ENCODE measurements around the gene MEAF6.
"Not testable (repeated sequence)": the region's sequence is repeated elsewhere in the genome, so short reads cannot be mapped to it uniquely, and the experiment has no call there.

The MEAF6 gene

DNA sequence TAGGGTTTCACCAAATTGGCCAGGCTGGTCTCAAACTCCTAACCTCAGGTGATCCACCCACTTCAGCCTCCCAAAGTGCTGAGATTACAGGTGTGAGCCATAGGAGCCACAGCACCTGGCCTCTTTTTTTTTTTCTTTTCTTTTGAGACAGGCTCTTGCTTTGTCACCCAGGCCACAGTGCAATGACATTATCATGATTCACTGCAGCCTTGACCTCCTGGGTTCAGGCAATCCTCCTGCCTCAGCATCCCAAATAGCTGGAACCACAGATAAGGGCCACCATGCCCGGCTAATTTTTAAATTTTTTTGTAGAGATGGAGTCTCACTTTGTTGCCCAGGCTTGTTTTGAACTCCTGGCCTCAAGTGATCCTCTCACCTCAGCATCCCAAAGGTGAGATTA is 15.3 kb upstream of the MEAF6 start:
- ATAC-seq = not testable (repeated sequence)

DNA sequence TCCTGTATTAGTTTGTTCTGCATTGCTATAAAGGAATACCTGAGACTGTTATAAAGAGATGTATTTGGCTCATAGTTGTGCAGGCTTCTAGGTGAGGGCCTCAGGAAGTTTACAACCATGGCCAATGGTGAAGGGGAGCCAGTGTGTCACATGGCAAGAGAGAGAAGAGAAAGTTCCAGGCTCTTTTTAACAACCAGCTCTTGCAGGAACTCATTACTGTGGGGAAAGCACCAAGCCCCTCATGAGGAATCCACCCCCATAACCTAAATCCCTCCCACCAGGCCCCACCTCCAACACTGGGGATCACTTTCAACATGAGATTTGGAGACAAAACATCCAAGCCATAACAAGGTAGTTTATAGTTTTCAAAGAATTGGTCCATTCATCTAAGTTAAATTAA is 5.0 kb upstream of the MEAF6 start:
- no peak for ATAC-seq

DNA sequence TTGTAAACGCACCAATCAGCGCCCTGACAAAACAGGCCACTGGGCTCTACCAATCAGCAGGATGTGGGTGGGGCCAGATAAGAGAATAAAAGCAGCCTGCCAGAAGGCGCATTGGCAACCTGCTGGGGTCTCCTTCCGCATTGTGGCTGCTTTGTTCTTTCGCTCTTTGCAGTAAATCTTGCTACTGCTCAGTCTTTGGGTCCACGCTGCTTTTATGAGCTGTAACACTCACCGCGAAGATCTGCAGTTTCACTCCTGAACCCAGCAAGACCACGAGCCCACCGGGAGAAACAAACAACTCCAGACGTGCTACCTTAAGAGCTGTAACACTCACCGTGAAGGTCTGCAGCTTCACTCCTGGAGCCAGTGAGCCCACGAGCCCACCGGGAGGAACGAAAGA is 4.4 kb upstream of the MEAF6 start:
- ATAC-seq = not testable (repeated sequence)

DNA sequence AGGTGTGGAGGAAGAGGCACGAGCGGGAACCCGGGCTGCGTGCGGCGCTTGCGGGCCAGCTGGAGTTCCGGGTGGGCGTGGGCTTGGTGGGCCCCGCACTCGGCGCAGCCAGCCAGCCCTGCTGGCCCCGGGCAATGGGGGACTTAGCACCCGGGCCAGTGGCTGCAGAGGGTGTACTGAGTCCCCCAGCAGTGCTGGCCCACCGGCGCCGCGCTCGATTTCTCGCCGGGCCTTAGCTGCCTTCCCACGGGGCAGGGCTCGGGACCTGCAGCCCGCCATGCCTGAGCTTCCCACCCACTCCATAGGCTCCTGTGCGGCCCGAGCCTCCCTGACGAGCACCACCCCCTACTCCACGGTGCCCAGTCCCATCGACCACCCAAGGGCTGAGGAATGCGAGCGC is 3.7 kb upstream of the MEAF6 start:
- ATAC-seq = not testable (repeated sequence)

DNA sequence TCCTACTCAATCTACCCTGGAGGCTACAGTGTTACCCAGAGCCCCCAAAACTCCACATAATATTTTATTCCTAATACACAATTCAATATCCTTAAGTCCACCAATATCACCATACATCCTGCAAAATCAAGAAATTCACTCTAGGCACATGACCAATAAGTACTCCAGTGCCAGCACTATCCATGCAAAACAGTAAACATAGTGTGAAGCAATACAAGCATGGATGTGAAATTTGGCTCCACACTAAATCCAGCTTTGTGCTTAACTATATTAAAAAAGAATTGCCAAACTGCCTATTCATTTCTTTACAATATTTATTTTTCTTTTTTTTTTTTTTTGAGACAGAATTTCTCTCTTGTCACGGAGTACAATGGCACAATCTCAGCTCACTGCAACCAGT is 3.0 kb upstream of the MEAF6 start:
- no peak for ATAC-seq

DNA sequence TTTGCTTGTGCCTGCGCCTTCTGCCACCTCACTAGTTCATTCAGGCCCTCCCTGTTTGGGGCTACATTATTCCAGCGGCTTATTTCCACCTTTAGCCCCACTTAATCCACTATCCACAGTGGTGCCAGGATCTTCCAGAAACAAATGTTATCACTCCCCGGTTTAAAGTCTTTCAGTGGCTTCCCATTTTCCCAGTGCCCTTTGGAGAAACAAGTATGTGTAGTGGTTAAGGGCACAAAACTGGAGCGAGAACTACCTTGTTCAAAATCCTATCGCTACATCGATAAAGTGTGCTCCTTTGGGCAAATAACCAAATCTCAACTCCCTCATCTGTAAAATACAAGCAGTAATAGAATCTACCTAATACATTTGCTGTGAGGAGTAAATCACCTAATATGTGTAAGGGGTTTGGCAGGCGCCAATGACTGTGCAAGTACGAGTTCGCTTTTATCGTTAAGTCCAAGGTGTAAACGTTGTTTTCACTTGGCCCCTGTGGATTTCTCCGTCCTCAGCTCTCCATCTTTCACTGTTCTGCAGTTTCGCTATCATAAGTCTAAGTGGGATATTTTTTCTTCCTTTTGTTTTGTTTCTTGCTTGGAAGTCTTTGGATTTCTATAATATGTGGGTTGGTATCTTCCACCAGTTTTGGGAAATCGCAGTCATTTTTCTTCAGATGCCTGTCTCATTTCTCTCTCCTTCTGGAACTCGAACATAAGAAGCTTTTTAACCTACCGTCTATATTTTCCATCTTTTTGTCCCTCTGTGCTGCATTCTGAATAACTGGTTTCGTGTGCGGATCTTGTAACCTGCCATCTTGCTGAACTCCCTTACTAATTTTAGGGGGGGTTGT is 844 bp upstream of the MEAF6 start:
- no peak for ATAC-seq

DNA sequence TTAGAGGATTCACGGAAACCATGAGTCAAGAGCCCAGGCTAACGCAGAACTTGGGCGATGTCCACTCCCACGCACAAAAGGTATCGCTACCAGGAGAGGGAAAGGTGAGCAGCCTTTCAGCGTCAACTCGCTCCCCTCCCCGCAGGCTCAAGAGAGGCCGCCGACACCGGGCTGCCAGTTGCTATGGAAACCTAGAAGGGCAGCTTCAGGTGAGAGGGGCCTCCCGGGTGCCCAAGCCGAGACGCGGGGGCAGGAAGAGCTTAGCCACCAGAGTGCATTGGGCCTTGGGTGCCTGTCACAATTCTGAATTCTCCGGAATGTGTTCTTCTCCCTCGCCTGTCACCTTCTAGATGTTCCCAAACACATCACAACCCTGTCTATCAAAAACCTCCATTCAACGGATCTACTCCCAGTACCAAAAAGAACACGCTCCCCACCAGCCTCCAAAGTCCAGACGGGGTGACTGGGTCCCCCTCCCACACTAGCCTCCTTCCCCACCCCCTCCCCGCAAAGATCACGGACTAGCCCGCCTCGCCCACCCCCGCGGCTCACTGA is 694 bp downstream of the MEAF6 start:
- peak; percentile 47 to 58 for ATAC-seq

DNA sequence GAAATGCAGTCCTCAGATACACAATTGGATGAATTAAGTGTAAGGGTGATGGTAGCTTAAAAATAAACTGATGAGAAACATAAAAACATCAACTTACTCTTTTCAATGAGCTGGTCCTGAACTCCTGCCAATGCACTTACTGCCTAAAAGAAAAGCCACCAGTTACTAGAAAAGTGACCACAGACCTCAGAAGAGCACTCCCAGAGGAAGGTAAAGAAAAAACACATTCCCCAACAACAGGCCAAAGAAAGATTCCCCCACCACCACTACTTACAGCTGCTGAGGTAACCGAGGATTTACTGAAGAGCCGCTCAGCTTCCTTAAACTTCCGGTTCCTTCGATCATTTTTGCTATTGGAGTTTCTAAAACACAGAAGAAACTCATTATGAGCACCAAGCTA is 5.4 kb downstream of the MEAF6 start:
- ATAC-seq = no peak

DNA sequence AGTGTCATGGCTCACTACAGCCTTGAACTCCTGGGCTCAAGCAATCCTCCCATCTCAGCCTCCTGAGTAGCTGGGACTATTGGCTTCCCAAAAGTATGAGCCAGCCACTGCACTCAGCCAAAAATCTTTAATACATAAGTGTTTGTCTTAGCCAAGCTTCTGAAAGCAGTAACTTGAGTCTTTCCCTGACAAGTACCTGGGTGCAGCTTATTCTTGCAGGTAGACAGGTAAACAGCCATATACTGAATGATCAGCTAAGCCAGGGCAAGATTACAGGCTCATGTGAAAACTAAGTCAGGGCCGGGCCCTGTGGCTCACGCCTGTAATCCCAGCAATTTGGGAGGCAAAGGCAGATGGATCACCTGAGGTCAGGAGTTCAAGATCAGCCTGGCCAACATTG is 7.8 kb downstream of the MEAF6 start:
- no peak for ATAC-seq

DNA sequence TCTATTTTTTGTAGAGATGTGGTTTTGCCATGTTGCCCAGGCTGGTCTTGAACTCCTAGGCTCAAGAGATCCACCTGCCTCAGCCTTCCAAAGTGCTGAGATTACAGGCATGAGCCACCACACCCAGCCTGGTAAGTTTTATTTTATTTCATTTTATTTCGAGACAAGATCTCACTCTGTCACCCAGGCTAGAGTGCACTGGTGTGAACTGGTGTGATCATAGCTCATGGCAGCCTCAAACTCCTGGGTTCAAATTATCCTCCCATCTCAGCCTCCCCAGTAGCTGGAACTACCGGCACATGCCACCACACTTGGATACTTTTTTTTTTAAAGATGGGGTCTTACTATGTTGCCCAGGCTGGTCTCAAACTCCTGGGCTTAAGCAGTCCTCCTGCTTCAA is 11.8 kb downstream of the MEAF6 start:
- ATAC-seq = not testable (repeated sequence)

DNA sequence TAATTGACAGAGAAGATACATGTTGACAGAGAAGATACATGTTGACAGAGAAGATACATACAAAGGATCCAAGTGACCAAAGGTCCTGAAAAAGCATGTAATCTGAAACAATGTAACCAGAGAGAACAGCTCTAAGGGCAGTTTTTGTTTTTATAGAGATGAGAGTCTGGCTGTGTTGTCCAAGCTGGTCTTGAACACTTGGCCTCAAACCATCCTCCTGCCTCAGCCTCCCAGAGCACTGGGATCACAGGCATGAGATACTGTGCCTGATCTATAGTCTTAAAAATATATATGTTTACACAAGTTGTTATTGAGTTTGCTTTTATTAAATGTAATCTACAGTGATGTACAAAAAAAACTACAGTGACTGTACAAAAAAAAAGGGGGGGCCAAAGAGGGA is 12.5 kb downstream of the MEAF6 start:
- no peak for ATAC-seq

DNA sequence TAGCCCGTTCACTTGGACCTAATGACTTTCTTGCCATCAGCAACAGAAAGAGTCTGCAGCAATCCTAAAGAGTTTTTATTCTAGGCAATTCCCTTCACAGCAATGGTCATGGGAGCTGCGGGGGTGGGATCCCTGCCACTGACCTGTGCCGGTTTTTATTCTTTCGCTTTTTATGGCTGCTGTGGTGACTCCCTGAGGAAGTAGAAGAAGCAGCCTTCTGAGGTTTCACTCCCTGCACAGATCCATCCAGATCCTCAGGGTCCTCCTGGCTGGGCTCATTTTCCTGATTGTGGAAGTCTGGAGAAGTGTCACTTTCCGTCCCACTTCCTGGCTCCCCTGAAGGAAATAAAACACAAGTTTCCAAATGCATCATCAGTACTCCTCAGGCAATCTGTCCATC is 12.9 kb downstream of the MEAF6 start:
- no peak for ATAC-seq

DNA sequence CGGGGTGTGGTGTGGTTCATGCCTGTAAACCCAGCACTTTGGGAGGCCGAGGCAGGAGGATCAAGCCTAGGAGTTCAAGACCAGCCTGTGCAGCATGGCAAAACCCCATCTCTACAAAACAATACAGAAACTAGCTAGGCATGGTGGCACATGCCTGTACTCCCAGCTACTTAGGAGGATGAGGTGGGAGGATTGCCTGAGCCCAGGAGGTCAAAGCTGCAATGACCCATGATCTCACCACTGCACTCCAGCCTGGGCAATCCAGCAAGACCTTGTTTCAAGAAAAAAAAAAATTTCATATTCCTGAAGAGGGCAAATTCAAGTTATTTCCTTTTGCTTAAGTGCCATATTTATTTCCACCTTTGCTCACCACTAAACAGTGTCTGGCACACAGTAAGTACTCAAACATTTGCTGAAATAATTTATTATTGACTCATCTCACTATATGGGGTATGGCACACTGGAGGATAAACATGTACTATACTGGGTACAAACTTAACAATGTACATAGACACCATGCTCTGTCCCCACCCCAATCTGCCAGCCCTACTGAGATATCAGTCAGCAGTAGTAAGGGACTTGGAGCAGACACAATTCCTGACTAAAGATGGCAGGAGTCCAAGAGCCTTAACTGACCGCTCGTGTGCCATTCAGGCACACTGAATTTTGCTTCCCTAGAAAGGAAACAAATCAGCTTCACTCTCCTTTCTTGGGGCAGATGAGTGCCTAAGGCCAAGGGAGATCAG is 15.5 kb downstream of the MEAF6 start:
- ATAC-seq = no peak

DNA sequence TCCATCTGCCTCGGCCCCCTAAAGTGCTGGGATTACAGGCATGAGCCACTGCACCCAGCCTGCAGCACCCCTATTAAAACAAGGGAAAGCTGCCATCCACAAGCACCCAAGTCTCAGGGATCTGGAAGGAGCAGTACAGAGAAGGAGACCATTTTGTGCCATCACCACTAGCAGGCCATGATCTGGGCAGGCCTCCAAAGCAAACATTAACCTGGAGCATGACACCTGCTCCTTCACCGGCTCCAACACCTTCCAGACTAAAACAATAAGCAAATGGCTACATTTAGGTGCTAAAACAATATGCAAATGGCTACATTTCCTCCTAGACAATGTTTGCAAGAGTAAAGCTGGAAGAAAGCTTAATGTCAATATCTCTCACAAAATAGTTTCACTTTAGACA is 16.7 kb downstream of the MEAF6 start:
- no peak for ATAC-seq

DNA sequence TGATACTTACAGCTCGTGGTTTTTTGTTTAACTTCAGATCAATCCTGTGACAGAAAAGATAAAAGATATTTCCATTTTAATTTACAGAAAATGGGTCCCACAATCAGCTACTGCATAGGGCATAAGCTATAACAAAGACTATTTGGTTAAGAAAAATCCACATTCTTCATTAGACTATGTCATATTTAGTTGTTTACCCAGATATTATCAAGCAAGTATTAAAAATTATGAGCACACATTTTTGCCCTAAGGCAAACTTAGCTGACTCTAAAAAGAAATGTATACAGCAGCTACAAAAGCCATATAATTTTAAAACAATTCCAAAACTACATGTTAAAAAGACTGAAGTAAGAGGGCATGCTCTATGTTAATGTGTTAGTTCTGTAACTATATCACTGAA is 18.7 kb downstream of the MEAF6 start:
- ATAC-seq = no peak

DNA sequence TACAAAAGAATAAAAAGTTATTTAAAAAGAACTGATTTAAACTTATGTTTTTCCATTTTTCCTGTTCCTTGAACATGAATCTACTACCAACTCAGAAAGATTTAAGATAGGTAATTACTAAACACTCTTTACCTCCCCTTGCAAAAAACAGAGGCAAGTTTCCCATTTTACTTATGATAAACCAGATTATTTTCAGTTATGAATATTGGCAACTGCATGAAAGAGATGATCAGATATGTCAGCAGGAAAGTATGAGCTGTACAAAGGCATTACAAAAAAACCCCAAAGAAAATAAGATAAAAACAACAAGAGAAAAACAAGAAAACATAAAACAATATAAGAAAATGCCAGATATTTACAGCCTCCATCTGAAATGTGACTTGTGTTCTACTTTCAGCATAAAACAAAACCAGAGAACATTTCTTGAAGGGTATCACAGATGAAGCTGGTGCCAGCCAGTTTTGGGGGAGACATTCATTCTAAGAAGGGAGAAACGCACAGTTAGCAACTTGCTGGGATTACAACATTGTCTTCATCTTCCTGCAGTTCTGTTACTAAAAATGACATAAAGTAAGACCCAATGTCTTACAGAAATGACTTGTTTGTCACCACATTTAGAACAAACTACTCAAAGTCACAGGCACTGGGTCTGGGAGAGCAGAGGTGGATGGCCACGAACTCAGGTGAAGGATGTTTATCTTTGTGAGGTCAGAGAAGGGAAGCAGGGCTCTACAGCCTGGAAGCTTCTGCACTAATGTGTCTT is 21.0 kb downstream of the MEAF6 start:
- peak in 1 of 2 donors; percentile 38 for ATAC-seq

DNA sequence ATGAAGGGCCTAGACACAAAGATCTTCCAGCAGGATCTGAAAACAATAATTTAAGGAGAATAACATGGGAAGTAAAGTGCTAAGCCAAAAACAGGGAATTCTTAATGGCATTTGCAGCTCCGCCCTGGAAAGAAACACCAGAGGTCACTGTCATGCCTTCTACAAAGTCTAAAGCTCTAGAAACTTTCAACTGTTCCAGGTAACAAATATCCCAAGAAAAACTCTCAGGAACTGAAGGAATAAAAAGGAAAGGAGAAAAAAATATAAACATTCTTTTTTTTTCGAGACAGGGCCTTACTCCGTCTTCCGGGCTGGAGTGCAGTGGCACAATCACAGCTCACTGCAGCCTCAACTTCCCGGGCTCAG is 27.0 kb downstream of the MEAF6 start:
- no peak for ATAC-seq

DNA sequence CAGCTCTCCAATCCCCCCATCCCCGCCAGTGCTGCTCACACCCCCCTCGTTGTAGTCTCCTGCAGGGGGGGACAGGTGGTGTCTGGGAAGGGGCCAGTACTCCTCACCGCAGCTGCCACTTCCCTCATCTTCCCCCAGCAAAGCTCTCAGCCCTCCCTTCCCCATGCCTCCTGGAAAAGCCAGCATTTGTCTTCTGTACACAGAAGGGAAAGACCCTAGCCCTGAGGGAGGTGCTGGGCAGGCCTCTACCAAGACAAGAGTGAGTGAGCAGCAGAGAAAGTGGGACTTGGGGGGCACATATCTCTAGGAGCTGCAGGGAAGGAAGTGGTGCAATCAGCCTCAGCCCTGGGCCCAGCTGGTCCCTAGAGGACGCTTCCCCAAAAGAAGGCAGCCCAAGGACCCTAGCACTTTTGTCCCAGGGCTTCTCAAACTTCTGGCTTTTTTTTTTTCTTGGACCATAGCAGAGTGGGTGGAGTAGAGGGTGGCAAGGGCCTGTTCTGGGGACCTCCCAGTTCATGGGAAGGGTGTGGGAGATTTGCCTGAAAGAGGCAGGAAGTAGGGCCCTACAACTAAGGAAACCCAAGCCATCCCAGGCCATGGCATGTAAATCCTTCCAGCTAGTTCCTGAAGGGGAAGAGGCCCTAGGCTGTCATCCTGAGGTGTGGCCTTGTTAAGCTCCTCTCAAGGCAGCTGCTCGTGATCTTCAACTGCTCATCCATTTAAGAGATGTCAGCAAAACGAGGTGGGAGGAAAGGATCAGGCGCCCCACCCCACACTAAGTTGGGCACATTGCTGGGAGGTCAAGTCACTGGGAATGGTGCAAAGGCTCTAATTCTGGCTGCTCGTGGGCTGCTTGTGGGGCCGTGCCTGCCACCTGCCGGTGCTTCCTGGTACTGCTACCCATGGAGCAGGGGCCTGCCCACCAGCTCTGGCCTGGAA is 27.6 kb downstream of the MEAF6 start:
- peak; percentile 54 to 65 for ATAC-seq

DNA sequence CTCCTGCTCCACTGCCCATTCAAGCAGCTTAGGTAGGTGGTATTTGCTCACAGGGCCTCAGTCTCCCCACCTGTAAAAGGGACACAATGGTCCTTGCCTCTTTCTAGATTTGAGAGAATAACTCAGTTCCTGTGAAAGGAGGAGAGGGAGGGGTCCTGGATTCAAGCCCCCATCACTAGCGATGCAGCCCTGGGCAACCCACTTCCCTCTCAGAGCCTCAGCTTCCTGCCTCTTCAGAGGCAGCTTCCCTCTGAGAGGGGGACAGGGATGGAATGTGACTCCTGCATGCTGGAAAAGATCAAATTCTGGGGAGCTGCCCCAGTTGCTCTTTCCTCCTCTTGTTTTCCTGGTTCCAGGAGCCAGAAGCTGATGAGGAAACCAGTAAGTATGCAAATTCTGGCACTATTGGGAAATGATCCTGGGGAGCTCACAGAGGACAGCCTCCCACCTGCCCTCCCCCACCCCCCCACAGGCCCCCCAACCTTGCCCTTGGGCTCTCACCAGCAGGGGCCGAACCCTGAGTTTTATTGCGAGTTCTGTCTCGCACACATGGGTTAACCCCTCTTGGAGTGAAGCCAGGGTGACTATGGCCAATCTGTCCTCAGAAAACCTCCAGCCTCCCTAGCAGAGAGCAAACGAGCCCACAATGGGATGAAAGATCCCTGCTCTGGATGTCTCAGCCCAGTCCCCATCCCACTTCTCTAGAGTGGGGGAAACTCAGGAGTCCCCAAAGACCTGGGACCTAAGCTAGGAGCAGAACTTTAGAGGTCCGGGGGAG is 28.5 kb downstream of the MEAF6 start:
- ATAC-seq = no peak

DNA sequence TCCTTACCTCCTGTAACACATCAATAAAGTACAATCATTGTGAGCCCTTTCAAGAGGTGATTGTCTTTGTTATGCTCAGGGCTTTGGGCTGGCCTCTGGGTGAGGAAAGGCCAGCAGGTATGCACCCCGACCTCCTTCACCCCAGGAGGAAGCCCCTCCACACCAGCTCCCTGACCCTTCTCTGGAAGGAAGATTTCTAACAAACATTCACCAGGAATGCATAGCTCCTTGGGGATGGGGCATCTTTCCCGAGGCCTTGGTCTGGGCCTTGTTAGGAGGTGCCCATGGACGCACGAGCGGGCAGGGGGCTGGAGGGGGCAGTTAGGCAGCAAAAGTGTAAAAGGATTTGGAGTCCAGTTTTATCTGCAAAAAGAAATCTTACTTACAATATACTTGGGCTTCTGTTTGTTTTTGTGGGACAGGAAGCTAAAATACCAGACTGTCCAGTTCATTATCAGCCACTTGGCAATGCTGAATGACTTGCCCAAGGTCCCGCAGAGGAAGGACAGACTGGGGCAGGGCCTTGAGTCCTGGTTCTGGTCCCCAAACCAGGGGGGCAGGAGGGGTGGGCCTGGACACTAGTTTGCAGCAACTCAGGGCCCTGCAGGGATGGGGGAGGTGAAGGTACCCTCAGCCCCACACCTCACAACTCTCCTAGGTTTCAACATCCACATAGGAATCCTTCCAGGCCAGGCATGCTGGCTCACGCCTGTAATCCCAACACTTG is 30.1 kb downstream of the MEAF6 start:
- ATAC-seq = no peak

DNA sequence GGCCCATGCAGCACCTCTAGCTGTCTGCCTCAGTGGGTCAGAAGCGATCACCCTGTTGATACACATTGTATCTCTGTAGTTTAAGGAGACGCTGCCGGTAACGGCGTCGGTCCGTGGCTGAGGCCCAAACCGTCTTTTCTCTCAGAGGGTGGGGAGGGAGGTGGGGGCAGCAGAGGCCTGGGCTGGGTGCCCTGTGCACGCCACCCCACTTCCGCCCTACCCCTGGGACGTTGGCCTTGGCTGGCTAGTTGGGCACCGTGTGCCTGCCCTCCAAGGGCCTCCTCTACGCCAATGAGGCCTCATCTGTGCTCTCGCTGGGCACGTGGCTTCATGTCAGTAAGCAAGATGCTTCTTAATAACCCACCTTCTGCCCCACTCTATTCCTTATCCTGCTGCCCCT is 30.8 kb downstream of the MEAF6 start:
- no peak for ATAC-seq

Measured in activated CD4-positive, CD25-positive, alpha-beta regulatory T cell treated with anti-CD3 and anti-CD28 coated beads, Interleukin-2, amount 50 U/mL, for 24 hours (primary cell).